HCT116 (cell line): ENCODE results near the gene KRT28. TPM values are rescaled to one million over a fixed set of nuclear protein-coding genes. Genes with fewer than 3 reads are reported as not detected.

Source experiments
- ATAC-seq: fragments of 200-7000 bp; cut with Tn5 transposase; 2 replicates; pipeline ENCODE4 v1.9.1; 2020; ENCODE audit warnings: mild to moderate bottlenecking, moderate library complexity
- BruUV-seq: library from RNA; stranded (reverse); fragments of 400-500 nt; replicated peaks from 2 replicates; lab custom pipeline; 2021; lab: Mats Ljungman, UMichigan
- CTCF ChIA-PET: fragments of 300-600 bp; sonication (Branson Sonifier 250); formaldehyde crosslinking; loops from one replicate; lab custom pipeline; 2021; ENCODE audit warnings: antibody characterized with exemption; lab: Charles Lee
- POLR2A ChIA-PET: fragments of 300-600, 350-600 bp; sonication (Branson Sonifier 250); formaldehyde crosslinking; loops from one replicate; lab custom pipeline; 2021; ENCODE audit warnings: antibody characterized with exemption; lab: Charles Lee
- RAD21 ChIA-PET, 2 experiments: fragments of 300-600 bp; sonication (Branson Sonifier 250); formaldehyde crosslinking; loops; one replicate each; lab custom pipeline; 2023; ENCODE audit warnings: low total read pairs in 2 of 2; ENCODE audit not compliant: uncharacterized antibody in 2 of 2, unreplicated experiment in 2 of 2, low non-redundant PET in 1 of 2; lab: Charles Lee
- DNase-seq: peaks from one replicate; pipeline ENCODE4 v3.0.0-alpha.2; 2010; ENCODE audit warnings: low read depth, low spot score
- H2AFZ ChIP-seq: fragments of 200-600 bp; shearing (Covaris generic), sonication (generic); 2 replicates; pipeline ENCODE4 v1.6.1; 2017; ENCODE audit warnings: low read depth, mixed run types, mixed read lengths, antibody characterized with exemption, low read length; ENCODE audit not compliant: poor library complexity, severe bottlenecking
- H3K27ac ChIP-seq: 2 replicates; pipeline ENCODE4 v1.5.1; 2012; ENCODE audit warnings: low read depth, low read length
- H3K27me3 ChIP-seq: fragments of 200-600 bp; sonication (generic); 2 replicates; pipeline ENCODE4 v1.6.1; 2016; ENCODE audit warnings: mixed run types, low read length, mixed read lengths; ENCODE audit not compliant: insufficient read depth
- H3K36me3 ChIP-seq, 2 experiments: fragments of 200-500 bp in 1 of 2; fragments of 200-600 bp in 1 of 2; sonication (Bioruptor generic) in 1 of 2; sonication (generic) in 1 of 2; 2 replicates each; pipeline versions ENCODE4 v1.5.1 to v1.6.1; 2014 to 2016; ENCODE audit warnings: low read length in 2 of 2, inconsistent platforms in 1 of 2, mixed read lengths in 1 of 2, mixed run types in 1 of 2; ENCODE audit not compliant: insufficient read depth in 2 of 2, control insufficient read depth in 1 of 2
- H3K4me1 ChIP-seq, 2 experiments: fragments of 200-600 bp in 1 of 2; sonication (generic) in 1 of 2; 2 replicates each; pipeline versions ENCODE4 v1.5.1 to v1.6.1; 2012 to 2017; ENCODE audit warnings: low read length in 2 of 2, inconsistent platforms in 1 of 2, mild to moderate bottlenecking in 1 of 2, mixed read lengths in 1 of 2, mixed run types in 1 of 2, moderate library complexity in 1 of 2; ENCODE audit not compliant: insufficient read depth in 2 of 2, control insufficient read depth in 1 of 2
- H3K4me2 ChIP-seq: fragments of 200-600 bp; sonication (generic); 2 replicates; pipeline ENCODE4 v1.6.1; 2017; ENCODE audit warnings: mixed run types, low read length, mixed read lengths
- H3K4me3 ChIP-seq, 2 experiments: fragments of 200-600 bp in 1 of 2; sonication (generic) in 1 of 2; replicated peaks in 1 of 2; 2 replicates each; pipeline ENCODE4 v1.5.1; 2011 to 2016; ENCODE audit warnings: low read length in 2 of 2, control low read depth in 1 of 2, low read depth in 1 of 2, mild to moderate bottlenecking in 1 of 2, mixed read lengths in 1 of 2, mixed run types in 1 of 2
- H3K79me2 ChIP-seq: fragments of 200-600 bp; sonication (generic); 2 replicates; pipeline ENCODE4 v1.6.1; 2017; ENCODE audit warnings: mild to moderate bottlenecking, mixed run types, low read length, moderate library complexity, mixed read lengths; ENCODE audit not compliant: insufficient read depth
- H3K9ac ChIP-seq: fragments of 200-600 bp; sonication (generic); 2 replicates; pipeline ENCODE4 v1.6.1; 2016; ENCODE audit warnings: low read length, mixed read lengths
- H3K9me2 ChIP-seq: fragments of 200-600 bp; sonication (generic), shearing (Covaris generic); 2 replicates; pipeline ENCODE4 v1.6.1; 2017; ENCODE audit warnings: mixed run types, mild to moderate bottlenecking, moderate library complexity; ENCODE audit not compliant: insufficient read depth
- H3K9me3 ChIP-seq, 2 experiments: fragments of 200-500 bp in 1 of 2; fragments of 200-600 bp in 1 of 2; sonication (Bioruptor generic) in 1 of 2; sonication (generic) in 1 of 2; 2 replicates each; pipeline ENCODE4 v1.6.1; 2014 to 2017; ENCODE audit warnings: low read length in 2 of 2, mixed read lengths in 2 of 2, inconsistent platforms in 1 of 2, low read depth in 1 of 2, mild to moderate bottlenecking in 1 of 2, mixed run types in 1 of 2, moderate library complexity in 1 of 2; ENCODE audit not compliant: control insufficient read depth in 1 of 2, insufficient read depth in 1 of 2
- H4K20me1 ChIP-seq: fragments of 200-600 bp; sonication (generic), shearing (Covaris generic); 2 replicates; pipeline ENCODE4 v1.6.1; 2017; ENCODE audit warnings: mixed run types, mild to moderate bottlenecking, moderate library complexity; ENCODE audit not compliant: insufficient read depth
- ATF3 ChIP-seq: IDR thresholded peaks from 2 replicates; pipeline ENCODE4 v1.6.1; 2012
- CTCF ChIP-seq, 3 experiments: fragments of 200-600 bp in 1 of 3; sonication (generic) in 1 of 3; IDR thresholded peaks in 2 of 3; conservative IDR thresholded peaks in 1 of 3; 2 replicates each; pipeline ENCODE4 v1.5.1; 2012 to 2017; ENCODE audit warnings: low read depth in 2 of 3, low read length in 2 of 3, antibody characterized with exemption in 1 of 3, borderline replicate concordance in 1 of 3, control low read depth in 1 of 3, mild to moderate bottlenecking in 1 of 3, mixed read lengths in 1 of 3, mixed run types in 1 of 3, moderate library complexity in 1 of 3; ENCODE audit not compliant: insufficient read depth in 1 of 3
- EZH2 ChIP-seq: fragments of 200-600 bp; sonication (generic); IDR thresholded peaks from 2 replicates; pipeline ENCODE4 v1.6.1; 2017; ENCODE audit warnings: antibody characterized with exemption, mixed run types
- MAX ChIP-seq: IDR thresholded peaks from 2 replicates; pipeline ENCODE4 v1.6.1; 2012
- POLR2A ChIP-seq: IDR thresholded peaks from 2 replicates; pipeline ENCODE4 v1.7.0; 2011; ENCODE audit warnings: borderline replicate concordance; ENCODE audit not compliant: insufficient read depth, insufficient read length; ENCODE audit errors: extremely low read depth
- REST ChIP-seq: IDR thresholded peaks from 2 replicates; pipeline ENCODE4 v1.6.1; 2012; ENCODE audit warnings: low read depth
- YY1 ChIP-seq: IDR thresholded peaks from 2 replicates; pipeline ENCODE4 v1.6.1; 2011; ENCODE audit warnings: low read length, low read depth, moderate library complexity, mild to moderate bottlenecking; ENCODE audit not compliant: insufficient replicate concordance; ENCODE audit errors: extremely low read depth
- intact Hi-C: fragments of 100-400 bp; cut with micrococcal nuclease; formaldehyde crosslinking; loops from 2 replicates; pipeline ENCODE4 v1.10.0; 2022
- total RNA-seq: library from RNA; stranded (reverse); gene quantifications from one replicate; pipeline ENCODE4 v1.2.1, GENCODE V29; 2021; ENCODE audit not compliant: unreplicated experiment

KRT28 gene
- total RNA-seq, 1 experiment from 2014 or later = not detected

- CTCF ChIA-PET = interaction anchor here (1.8 kb wide), 1 partner anchor 857 kb away, joined by 6 read pairs; no protein-coding TSS in a partner anchor
- no peak for ATAC-seq
- Histone ChIP-seq H3K4me1 (peaks cover 16 to 26% of the 10 kb centered on the region in 2 experiments), H2AFZ (no peak overlapping the region), H3K9me3 (no peaks in the 10 kb centered on the region), H3K9me2 (peaks cover 5% of the 10 kb centered on the region; the same call in 1 of the 2 replicates), H3K4me3 (no peak overlapping the region), H3K36me3 (no peaks in the 10 kb centered on the region), H3K79me2 (no peaks in the 10 kb centered on the region), H3K4me2 (no peak overlapping the region), H3K27ac (no peak overlapping the region), H3K27me3 (no peaks in the 10 kb centered on the region), H3K9ac (no peak overlapping the region), H4K20me1 (no peaks in the 10 kb centered on the region)
- DNase-seq = no peak
- RAD21 ChIA-PET = no interaction called here
- intact Hi-C loops = loop anchor here (10.0 kb wide), 1 partner anchor 599 kb away; no protein-coding TSS in a partner anchor
- TF ChIP-seq EZH2 = no peak
- peak; percentile 37 for TF ChIP-seq REST
- TF ChIP-seq YY1 = no peak
- BruUV-seq = no TSS peak
- POLR2A ChIA-PET = no interaction called here
These were observed 6.4 kb upstream of the KRT28 start for GRCh38 chr17:40806131-40806530.

GRCh38 chr17:40803617-40804082, 3.9 kb upstream of the KRT28 start:
- H3K79me2 ChIP-seq = no peaks in the 10 kb centered on the region
- H3K9me2 ChIP-seq = no peaks in the 10 kb centered on the region
- POLR2A ChIA-PET = no interaction called here
- no peaks in the 10 kb centered on the region for H3K36me3 ChIP-seq
- no peaks in the 10 kb centered on the region for H3K9me3 ChIP-seq
- CTCF ChIA-PET = interaction anchor here (0.6 to 2.3 kb wide), 8 partner anchors 12 to 859 kb away, joined by 3 to 14 read pairs (median 4); no protein-coding TSS in a partner anchor
- H3K27me3 ChIP-seq = no peaks in the 10 kb centered on the region
- no peaks in the 10 kb centered on the region for H4K20me1 ChIP-seq
- no peak overlapping the region for H3K4me3 ChIP-seq
- BruUV-seq = no TSS peak
- peaks cover 3 to 9% of the 10 kb centered on the region in 2 experiments; a peak in 3 of 4 replicates for H3K4me1 ChIP-seq
- peak; percentile 99 for ATAC-seq
- intact Hi-C loops = loop anchor here (1.0 to 10.0 kb wide), 8 partner anchors 53 to 859 kb away; no protein-coding TSS in a partner anchor
- H2AFZ ChIP-seq = peak overlapping the region; percentile 83
- no peak overlapping the region for H3K9ac ChIP-seq
- no peak overlapping the region for H3K27ac ChIP-seq
- DNase-seq = peak; percentile 74
- peak overlapping the region; percentile 45 for H3K4me2 ChIP-seq
- RAD21 ChIA-PET = interaction anchor here in 1 of 2 experiments (1.0 kb wide), 1 partner anchor 746 kb away, joined by 3 read pairs; no protein-coding TSS in a partner anchor
- TF ChIP-seq ATF3 = no peak
- TF ChIP-seq CTCF (IDR thresholded peaks at IDR 0.05 in 2 of 3, conservative IDR thresholded peaks at IDR 0.05 in 1 of 3; ENCODE audit: borderline replicate concordance in 1 of 3, insufficient read depth in 1 of 3, low read depth in 2 of 3, low read length in 2 of 3) = peak; percentile 82 to 96 (median 88)
- no peak for TF ChIP-seq REST
- TF ChIP-seq POLR2A = no peak
- 0 out of 2 replicates have a peak, but pooled peaks have one; percentile 36 for TF ChIP-seq MAX
